22Rv1 (cell line): Measurements from ENCODE around the gene SIPA1L3.

Experiments
- CTCF ChIP-seq: fragments of 450-650 bp; IDR thresholded peaks from 2 replicates; pipeline ENCODE4 v1.5.1; 2017; ENCODE audit warnings: mild to moderate bottlenecking
- ZFX ChIP-seq: fragments of 450-650 bp; IDR thresholded peaks from 2 replicates; pipeline ENCODE4 v1.6.1; 2017; ENCODE audit warnings: antibody characterized with exemption, borderline replicate concordance

DNA sequence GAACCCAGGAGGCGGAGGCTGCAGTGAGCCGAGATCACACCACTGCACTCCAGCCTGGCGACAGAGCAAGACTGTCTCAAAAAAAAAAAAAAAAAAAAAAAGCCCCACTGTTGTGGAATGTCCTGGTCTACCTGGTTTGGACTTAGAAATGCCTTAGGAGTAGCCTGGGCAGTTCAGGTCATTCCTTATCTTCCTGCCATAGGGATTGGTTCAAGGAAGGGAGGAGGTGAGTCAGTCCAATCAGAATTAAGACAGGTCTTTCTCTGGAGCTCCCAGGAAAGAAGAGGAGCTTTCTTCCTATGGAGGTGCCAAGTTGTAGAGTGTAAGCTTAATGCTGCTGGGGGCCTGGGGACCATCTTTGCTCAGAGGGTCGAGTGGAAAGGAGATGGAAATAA, 44.8 kb downstream of the SIPA1L3 start:
- TF ChIP-seq ZFX (no peak), CTCF (no peak)
